Endothelial cell of umbilical vein (primary cell): ENCODE data around the gene FAM98B.

Experiments used
- EZH2 ChIP-seq: IDR thresholded peaks from 2 replicates; pipeline ENCODE4 v1.6.1; 2012; ENCODE audit warnings: borderline replicate concordance, low read depth, mild to moderate bottlenecking, moderate library complexity, low read length, inconsistent platforms; ENCODE audit not compliant: severe bottlenecking
- FOS ChIP-seq: IDR thresholded peaks from 2 replicates; pipeline ENCODE4 v1.6.1; 2011; ENCODE audit warnings: mild to moderate bottlenecking, low read length, moderate library complexity, borderline replicate concordance; ENCODE audit not compliant: insufficient read depth
- GATA2 ChIP-seq: IDR thresholded peaks from 2 replicates; pipeline ENCODE4 v1.7.0; 2011; ENCODE audit warnings: low read depth, mild to moderate bottlenecking, moderate library complexity, mixed read lengths, low read length; ENCODE audit not compliant: insufficient read length, insufficient read depth
- MAX ChIP-seq: IDR thresholded peaks from 2 replicates; pipeline ENCODE4 v1.6.1; 2011; ENCODE audit not compliant: insufficient read depth, insufficient read length
- MYC ChIP-seq: IDR thresholded peaks from one replicate; pipeline ENCODE4 v1.6.1; 2011; ENCODE audit warnings: mild to moderate bottlenecking, low read depth, low read length
- POLR2A ChIP-seq: IDR thresholded peaks from 2 replicates; pipeline ENCODE4 v1.6.1; 2012; ENCODE audit warnings: low read depth, mild to moderate bottlenecking, control low read depth, low read length
- POLR2AphosphoS5 ChIP-seq: IDR thresholded peaks from 2 replicates; pipeline ENCODE4 v1.6.1; 2012; ENCODE audit warnings: low read depth, mild to moderate bottlenecking, control low read depth, low read length, moderate library complexity; ENCODE audit not compliant: insufficient read depth
- TF ChIP-seq, protein P1 (sequence below), 2 donors: IDR thresholded peaks; 1 replicate in 1 of 2; 2 replicates in 1 of 2; pipeline ENCODE4 v1.5.1; 2011; ENCODE audit warnings: low read length in 2 of 2, mild to moderate bottlenecking in 2 of 2, moderate library complexity in 2 of 2, control low read depth in 1 of 2, inconsistent platforms in 1 of 2, low read depth in 1 of 2; ENCODE audit not compliant: insufficient read depth in 1 of 2; ENCODE audit errors: extremely low read depth in 1 of 2

DNA sequence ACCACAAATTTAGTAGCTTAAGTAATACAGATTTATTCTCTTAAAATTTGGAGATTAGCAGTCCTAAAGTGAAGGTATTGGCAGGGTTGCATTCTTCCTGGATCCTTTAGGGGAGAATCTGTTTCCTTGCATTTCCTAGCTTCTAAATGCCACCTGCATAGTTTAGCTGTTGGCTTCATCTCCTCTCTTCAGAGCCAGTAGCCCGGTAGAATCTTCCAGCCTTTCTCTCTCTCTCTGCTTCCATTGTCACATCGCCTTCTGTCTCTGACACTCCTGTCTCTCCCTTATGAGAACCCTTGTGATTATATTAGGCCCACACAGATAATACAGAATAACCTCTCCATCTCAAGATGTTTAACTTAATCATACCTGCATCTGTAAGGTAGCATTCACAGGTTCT, 21.4 kb downstream of the FAM98B start:
- no peak for TF ChIP-seq POLR2A
- TF ChIP-seq, protein P1, sequence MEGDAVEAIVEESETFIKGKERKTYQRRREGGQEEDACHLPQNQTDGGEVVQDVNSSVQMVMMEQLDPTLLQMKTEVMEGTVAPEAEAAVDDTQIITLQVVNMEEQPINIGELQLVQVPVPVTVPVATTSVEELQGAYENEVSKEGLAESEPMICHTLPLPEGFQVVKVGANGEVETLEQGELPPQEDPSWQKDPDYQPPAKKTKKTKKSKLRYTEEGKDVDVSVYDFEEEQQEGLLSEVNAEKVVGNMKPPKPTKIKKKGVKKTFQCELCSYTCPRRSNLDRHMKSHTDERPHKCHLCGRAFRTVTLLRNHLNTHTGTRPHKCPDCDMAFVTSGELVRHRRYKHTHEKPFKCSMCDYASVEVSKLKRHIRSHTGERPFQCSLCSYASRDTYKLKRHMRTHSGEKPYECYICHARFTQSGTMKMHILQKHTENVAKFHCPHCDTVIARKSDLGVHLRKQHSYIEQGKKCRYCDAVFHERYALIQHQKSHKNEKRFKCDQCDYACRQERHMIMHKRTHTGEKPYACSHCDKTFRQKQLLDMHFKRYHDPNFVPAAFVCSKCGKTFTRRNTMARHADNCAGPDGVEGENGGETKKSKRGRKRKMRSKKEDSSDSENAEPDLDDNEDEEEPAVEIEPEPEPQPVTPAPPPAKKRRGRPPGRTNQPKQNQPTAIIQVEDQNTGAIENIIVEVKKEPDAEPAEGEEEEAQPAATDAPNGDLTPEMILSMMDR (IDR thresholded peaks at IDR 0.05; ENCODE audit: extremely low read depth in 1 of 2, insufficient read depth in 1 of 2, low read depth in 1 of 2, low read length in 2 of 2), result no peak
- no peak for TF ChIP-seq POLR2AphosphoS5
- no peak for TF ChIP-seq EZH2
- TF ChIP-seq MYC, result no peak
- no peak for TF ChIP-seq FOS
- no peak for TF ChIP-seq MAX
- TF ChIP-seq GATA2, result no peak
